ENCODE results near the gene ARHGAP10.

The ARHGAP10 gene

GRCh38 chr4:147731580-147732517, at the start of gene ARHGAP10:
TSS of gene ARHGAP10 (plus strand) at chr4:147732088. CDS start at chr4:147732302, 214 bp downstream.
- DNase-seq, result peak; percentile 66

GRCh38 chr4:147682755-147683154, 49.1 kb upstream of the ARHGAP10 start:
- DNase-seq, result no peak

DNA sequence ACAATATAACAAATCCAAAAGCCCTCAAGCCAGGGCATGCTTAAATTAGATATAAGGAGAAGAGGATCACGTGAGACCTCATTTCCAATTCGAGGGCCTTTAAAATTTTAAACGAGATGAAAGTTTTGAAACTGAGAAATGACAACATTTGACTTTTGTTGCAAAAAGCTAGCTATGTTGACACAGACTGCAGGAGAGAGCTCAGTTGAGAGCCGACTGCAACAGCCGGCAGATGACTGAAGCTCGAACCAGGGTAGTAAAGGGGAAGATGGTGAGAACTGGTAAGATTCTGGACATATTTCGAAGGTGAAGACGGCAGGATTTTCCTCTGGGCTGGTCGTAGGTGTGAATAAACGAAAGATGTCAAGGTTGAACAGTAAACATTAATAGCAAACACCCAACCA, 48.7 kb upstream of the ARHGAP10 start:
- DNase-seq, result peak; percentile 13

DNA sequence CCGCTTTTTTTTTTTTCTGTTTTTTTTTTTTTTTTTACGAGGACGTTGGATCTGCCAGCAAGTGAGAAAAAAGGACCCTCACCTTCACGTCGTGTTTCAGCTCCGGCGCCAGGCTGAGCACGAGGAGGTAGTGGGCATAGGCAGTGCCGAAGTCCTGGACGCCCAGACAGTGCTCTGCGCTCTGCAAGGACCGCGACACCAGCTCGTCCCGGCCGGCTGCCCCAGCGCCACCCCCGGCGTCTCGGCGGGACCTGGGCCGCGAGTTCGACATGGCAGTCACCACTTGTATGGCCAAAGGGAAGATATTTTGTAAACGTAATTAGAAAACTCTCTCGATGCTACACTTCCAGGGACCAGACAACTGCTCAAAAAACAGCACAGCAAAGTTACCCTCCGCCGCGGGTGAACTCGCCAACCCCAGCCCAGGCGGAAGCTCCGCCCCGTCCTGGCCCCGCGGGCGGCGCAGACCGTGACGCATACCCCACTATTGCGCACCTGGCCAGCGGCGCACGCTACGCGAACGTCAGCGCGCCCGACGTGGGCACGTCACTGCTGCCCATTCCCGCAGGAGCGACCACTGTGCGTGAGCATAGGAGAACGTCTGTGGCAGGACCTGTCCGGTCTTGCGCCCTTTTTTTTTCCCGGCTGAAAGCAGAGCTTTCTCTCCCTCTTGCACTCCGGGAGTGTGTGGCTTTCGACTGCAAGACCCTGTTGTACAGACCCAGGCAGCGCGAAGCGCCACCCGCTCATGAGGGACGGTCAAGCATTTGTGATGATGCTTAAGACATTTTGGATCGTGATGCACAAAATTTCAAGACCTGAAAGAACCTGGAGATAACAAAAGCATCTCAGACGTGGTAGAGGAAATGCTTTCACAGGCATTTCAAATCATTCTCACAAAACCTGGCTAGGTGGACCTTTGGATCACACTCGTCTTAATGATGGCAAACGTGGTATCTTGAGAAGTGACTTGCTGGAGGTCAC, 47.9 kb upstream of the ARHGAP10 start, which contains the start of gene PRMT9:
Gene PRMT9, minus strand, starts transcription at position 447 of the 984 bp plus-strand sequence. Its CDS starts 176 bp downstream, at position 271.
- peak; percentile 86 for DNase-seq

DNA sequence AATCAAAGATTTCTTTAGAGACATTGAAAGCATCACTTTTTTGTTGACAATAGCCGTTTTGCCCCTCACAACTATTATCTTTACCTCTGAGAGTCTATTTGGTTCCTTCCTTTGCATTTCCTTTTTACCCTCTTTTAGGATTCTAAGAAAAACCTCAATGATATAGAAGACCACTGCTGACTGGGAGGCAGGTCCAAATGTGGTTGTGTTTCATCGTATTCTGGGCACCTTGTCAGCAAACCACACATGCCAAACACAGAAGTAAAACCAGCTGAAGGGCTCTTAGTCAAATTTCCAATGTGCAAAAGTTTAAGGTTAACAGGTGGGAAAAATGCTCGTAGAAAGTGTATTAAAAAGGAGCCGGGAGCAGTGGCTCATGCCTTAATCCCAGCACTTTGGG, 42.8 kb upstream of the ARHGAP10 start:
- no peak for DNase-seq

- DNase-seq, result no peak
Measured at GRCh38 chr4:147691820-147692219, 40.1 kb upstream of the ARHGAP10 start.

- DNase-seq, result no peak
Measured at GRCh38 chr4:147693218-147693617, 38.7 kb upstream of the ARHGAP10 start.

- DNase-seq, result no peak
Measured at GRCh38 chr4:147696866-147697265, 35.0 kb upstream of the ARHGAP10 start.

DNA sequence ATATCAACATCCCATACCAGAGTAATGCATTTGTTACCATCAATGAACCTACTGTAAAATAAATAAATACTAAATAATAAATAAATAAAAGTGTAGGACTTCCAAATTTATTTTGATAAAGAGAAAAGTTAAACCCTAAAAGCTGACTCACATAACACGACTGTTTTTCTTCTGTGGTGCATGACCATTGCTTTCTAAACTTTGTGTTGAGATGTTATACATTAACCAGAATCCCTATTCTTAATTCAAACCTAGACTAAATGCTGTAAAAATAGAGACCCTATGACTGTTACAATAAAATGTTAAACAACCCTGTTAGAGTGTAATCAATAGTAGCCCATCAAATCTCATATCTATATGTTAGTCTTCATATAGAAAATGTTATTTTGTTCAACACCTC, 27.0 kb upstream of the ARHGAP10 start:
- no peak for DNase-seq

DNA sequence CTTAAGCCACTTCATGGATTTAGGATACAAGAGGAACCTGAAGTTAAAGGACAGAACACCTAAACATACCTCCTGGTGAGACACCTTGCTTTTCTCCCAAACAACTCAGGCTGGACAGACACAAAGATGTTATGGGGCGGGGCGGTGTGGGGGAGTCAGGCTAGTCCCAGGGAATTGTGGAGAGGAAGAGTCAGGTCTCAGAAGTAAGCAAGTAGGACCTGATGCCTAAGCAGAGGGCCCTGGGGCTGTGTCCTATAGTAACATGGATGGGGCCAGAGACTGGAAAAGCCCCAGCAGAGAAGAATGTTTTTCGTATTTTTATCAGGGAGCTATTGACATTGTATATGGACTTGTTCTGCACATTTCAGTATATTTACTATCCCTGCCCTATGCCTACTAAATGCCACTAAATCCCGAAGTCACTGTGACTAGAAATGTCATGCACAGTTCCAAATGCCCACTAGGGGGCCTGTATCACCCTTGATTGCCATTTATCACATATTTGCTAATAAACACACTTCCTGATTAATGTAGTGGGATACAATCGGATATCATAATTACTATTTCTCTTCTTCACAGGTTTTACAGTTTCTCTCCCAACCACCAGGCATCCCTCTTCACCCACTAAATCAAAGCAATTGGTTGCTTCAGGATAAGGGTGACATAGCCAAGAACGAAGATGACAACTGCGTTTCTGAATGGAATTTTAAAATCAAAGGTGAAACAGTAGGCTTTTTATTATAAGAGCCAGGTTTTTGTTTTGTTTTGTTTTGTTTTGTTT, 23.8 kb upstream of the ARHGAP10 start:
- DNase-seq, result peak; percentile 19

GRCh38 chr4:147709999-147710398, 21.9 kb upstream of the ARHGAP10 start:
- no peak for DNase-seq

- no peak for DNase-seq
Measured at GRCh38 chr4:147714575-147715401, 17.1 kb upstream of the ARHGAP10 start.

DNA sequence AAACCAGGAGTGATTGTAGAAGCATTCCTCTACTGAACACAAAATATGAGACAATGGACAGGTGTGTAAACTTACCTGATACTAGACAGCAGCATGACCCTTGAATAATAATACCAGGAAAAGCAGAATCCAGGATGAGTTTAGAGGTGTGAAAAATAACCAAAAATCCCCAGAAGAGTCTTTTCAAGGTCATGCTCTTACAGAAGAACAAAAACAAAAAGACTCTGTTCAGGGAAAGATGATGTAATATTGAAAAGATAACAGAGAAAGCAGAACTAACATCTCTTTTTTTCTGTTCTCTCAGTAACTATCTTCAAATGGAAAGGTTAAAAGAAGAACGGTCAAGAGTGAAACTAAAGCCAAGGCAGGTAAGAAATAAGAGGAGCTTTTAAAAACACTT, 14.0 kb upstream of the ARHGAP10 start:
- no peak for DNase-seq

DNA sequence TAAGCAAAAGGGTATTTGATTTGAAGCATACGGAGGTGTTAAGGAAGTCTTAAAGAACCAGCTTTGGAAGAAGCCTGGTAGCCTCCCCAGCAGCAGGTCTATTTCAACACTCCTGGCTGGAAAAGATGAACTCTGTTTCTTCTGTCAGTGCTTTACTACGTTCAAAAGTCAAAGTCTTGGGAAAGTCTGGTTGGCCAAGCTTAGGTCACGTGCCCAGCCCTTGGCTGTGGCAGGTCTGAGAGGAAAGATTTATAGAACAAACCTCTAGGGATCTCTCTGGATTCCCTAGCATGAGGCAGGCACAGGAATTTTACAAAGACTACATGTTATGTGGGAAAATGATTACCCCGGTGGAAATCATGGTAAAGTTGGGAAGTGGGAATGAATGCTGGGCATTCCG, 8.6 kb upstream of the ARHGAP10 start:
- DNase-seq, result no peak

DNA sequence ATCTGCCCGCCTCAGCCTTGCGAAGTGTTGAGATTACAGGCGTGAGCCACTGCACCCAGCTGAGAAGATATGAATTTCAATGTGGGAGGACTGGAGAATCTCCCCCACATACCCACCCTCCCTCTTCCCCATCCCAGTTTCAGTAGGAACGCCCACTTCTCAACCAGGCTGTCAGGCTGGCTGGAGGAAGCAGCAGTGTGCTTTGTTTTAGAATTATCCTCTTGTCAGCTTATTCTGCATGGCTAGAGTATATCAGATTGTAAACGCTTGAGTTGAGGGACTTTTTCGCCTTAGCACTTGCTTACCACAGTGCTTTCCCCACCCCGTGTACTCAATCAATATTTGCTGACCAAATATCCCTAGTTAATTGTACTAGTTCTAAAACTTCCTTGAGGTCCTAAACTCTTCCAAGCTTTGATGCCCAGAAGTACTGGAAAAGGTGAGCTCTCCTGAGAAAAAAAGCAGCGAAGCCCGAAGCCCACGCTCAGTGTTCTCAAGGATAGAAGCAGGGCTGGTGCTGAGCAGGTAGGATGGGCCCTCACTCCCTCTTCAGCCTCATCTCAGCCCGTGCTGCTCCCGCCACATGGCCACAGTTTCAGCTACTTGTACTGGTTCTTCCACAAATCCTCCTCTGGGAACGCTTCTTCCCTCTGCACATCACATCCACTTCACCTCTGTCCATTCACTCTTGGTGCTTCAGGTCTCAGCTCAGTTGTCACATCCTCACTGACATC, 7.3 kb upstream of the ARHGAP10 start:
- no peak for DNase-seq

DNA sequence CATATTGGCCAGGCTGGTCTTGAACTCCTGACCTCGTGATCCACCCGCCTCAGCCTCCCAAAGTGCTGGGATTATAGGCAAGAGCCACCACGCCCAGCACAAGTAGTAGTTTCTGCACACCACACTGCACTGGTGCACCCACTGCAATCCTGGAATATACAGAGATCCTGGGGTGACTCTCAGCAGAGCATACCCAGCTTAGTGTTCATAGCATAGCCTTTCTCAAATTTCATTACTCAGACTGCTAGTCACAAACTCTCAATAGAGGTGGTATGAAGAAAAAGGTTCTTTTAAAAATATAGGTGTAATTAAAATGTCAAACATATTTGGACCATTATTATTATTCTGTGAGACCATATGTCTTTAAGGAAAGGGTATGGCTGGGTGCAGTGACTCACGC, 6.2 kb upstream of the ARHGAP10 start:
- DNase-seq, result no peak

GRCh38 chr4:147727476-147728028, 4.3 kb upstream of the ARHGAP10 start:
- DNase-seq, result no peak

DNA sequence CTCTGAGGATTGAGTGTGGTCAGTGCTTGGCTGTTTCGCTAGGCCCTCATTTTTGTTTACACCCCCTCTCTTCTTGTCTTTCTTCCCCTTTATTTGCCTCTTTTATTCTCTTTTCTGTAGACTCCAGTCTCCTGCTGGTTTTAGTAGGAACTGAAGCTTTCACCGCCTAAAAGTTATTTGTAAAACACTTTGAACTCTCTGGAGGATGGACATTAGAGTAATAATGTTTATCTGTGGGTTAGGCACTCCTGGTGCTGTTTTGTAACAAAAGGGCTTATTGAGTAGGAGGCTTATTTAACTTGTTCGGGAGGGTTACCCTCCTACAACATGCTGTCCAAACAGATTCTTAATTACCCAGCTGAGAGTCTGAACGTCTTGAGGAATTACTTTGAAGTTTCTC, 1.6 kb upstream of the ARHGAP10 start:
- DNase-seq, result no peak

GRCh38 chr4:147732518-147733235, 789 bp downstream of the ARHGAP10 start:
- no peak for DNase-seq

Measured in stimulated activated CD4-positive, alpha-beta T cell treated with anti-CD3 and anti-CD28 coated beads, Interleukin-1b, Interleukin-23, amount 100 ng/mL, for 48 hours (primary cell).